ENCODE results near the gene EHHADH.

DNA sequence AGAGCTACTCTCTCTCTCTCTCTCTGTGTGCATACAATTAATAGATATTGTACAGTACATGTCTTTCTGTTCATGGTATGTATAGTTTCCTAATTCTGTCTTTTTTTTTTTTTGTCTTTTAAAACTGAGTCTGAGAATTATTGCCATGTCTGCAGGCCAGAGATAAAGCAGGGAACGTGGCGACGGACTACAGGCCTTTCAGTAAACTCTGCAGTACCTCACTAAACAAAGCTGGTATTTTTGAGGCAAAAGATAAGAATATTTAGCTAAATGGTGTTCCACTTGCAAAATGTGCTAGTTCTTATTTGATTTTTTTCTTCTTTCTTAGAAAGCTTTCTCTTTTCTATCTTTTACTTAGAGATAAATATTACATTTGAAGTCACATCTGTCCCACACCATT, 44.0 kb upstream of the EHHADH start:
- TF ChIP-seq, protein P1, sequence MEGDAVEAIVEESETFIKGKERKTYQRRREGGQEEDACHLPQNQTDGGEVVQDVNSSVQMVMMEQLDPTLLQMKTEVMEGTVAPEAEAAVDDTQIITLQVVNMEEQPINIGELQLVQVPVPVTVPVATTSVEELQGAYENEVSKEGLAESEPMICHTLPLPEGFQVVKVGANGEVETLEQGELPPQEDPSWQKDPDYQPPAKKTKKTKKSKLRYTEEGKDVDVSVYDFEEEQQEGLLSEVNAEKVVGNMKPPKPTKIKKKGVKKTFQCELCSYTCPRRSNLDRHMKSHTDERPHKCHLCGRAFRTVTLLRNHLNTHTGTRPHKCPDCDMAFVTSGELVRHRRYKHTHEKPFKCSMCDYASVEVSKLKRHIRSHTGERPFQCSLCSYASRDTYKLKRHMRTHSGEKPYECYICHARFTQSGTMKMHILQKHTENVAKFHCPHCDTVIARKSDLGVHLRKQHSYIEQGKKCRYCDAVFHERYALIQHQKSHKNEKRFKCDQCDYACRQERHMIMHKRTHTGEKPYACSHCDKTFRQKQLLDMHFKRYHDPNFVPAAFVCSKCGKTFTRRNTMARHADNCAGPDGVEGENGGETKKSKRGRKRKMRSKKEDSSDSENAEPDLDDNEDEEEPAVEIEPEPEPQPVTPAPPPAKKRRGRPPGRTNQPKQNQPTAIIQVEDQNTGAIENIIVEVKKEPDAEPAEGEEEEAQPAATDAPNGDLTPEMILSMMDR (IDR thresholded peaks at IDR 0.05): no peak
- no peak for TF ChIP-seq POLR2A (IDR thresholded peaks at IDR 0.05)
